ENCODE results near the gene CA6. TPM values are rescaled to one million over a fixed set of nuclear protein-coding genes. Genes with fewer than 3 reads are reported as not detected.

Gene CA6
- total RNA-seq, 2 donors from 2014 or later: 0.78 to 2.2 TPM

- Mint-ChIP-seq H3K27ac (peak overlapping the region; percentile 71), H3K4me3 (no peak overlapping the region), H3K27me3 (no peaks in the 10 kb centered on the region), H3K36me3 (ENCODE audit: low read depth) (peaks cover 4% of the 10 kb centered on the region), H3K4me1 (peaks cover 11% of the 10 kb centered on the region), H3K9me3 (no peaks in the 10 kb centered on the region)
- no peak for ATAC-seq (replicated peaks)
Measured at GRCh38 chr1:8974551-8974950, 28.9 kb downstream of the CA6 start.

- peaks cover 6% of the 10 kb centered on the region for H3K4me1 Mint-ChIP-seq
- H3K27me3 Mint-ChIP-seq: no peaks in the 10 kb centered on the region
- ATAC-seq (replicated peaks): no peak
- no peaks in the 10 kb centered on the region for H3K36me3 Mint-ChIP-seq (ENCODE audit: low read depth)
- no peaks in the 10 kb centered on the region for H3K9me3 Mint-ChIP-seq
- H3K4me3 Mint-ChIP-seq: no peak overlapping the region
- H3K27ac Mint-ChIP-seq: no peak overlapping the region
Measured at GRCh38 chr1:8976338-8976737, 30.7 kb downstream of the CA6 start.

- Mint-ChIP-seq H3K4me3 (no peak overlapping the region), H3K4me1 (no peaks in the 10 kb centered on the region)
Measured at GRCh38 chr1:8976896-8977450, 31.3 kb downstream of the CA6 start.

GRCh38 chr1:8980656-8981055 is 35.0 kb downstream of the CA6 start:
- Mint-ChIP-seq H3K27me3 (no peaks in the 10 kb centered on the region), H3K4me3 (no peak overlapping the region), H3K4me1 (peaks cover 15% of the 10 kb centered on the region), H3K36me3 (ENCODE audit: low read depth) (no peaks in the 10 kb centered on the region), H3K9me3 (no peaks in the 10 kb centered on the region), H3K27ac (no peak overlapping the region)
- ATAC-seq (replicated peaks): no peak

More at GRCh38 chr1:8976896-8977450, 31.3 kb downstream of the CA6 start:
- no peak overlapping the region for H3K27ac Mint-ChIP-seq
- H3K9me3 Mint-ChIP-seq: no peaks in the 10 kb centered on the region
- no peaks in the 10 kb centered on the region for H3K27me3 Mint-ChIP-seq
- ATAC-seq (replicated peaks): no peak
- no peaks in the 10 kb centered on the region for H3K36me3 Mint-ChIP-seq (ENCODE audit: low read depth)

- Mint-ChIP-seq H3K27me3 (no peaks in the 10 kb centered on the region), H3K27ac (no peak overlapping the region), H3K4me1 (peaks cover 15% of the 10 kb centered on the region), H3K36me3 (ENCODE audit: low read depth) (no peaks in the 10 kb centered on the region), H3K9me3 (no peaks in the 10 kb centered on the region), H3K4me3 (no peak overlapping the region)
- no peak for ATAC-seq (replicated peaks)
Measured at GRCh38 chr1:8981169-8981568, 35.5 kb downstream of the CA6 start.

- no peak for ATAC-seq (replicated peaks)
- peaks cover 15% of the 10 kb centered on the region for H3K4me1 Mint-ChIP-seq
- no peaks in the 10 kb centered on the region for H3K36me3 Mint-ChIP-seq (ENCODE audit: low read depth)
- peak overlapping the region; percentile 67 for H3K4me3 Mint-ChIP-seq
- no peaks in the 10 kb centered on the region for H3K27me3 Mint-ChIP-seq
- peak overlapping the region; percentile 89 for H3K27ac Mint-ChIP-seq
- no peaks in the 10 kb centered on the region for H3K9me3 Mint-ChIP-seq
Measured at GRCh38 chr1:8984203-8984602, 38.5 kb downstream of the CA6 start.

- H3K36me3 Mint-ChIP-seq (ENCODE audit: low read depth): no peaks in the 10 kb centered on the region
- no peak for ATAC-seq (replicated peaks)
- no peak overlapping the region for H3K27ac Mint-ChIP-seq
- no peaks in the 10 kb centered on the region for H3K9me3 Mint-ChIP-seq
- no peak overlapping the region for H3K4me3 Mint-ChIP-seq
- peaks cover 15% of the 10 kb centered on the region for H3K4me1 Mint-ChIP-seq
- H3K27me3 Mint-ChIP-seq: no peaks in the 10 kb centered on the region
Measured at GRCh38 chr1:8984990-8985389, 39.3 kb downstream of the CA6 start.

GRCh38 chr1:8985915-8986813 is 40.5 kb downstream of the CA6 start:
- no peaks in the 10 kb centered on the region for H3K36me3 Mint-ChIP-seq (ENCODE audit: low read depth)
- H3K27me3 Mint-ChIP-seq: no peaks in the 10 kb centered on the region
- ATAC-seq (replicated peaks): no peak
- peak overlapping the region; percentile 83 for H3K27ac Mint-ChIP-seq
- H3K9me3 Mint-ChIP-seq: no peaks in the 10 kb centered on the region
- H3K4me1 Mint-ChIP-seq: peaks cover 15% of the 10 kb centered on the region
- H3K4me3 Mint-ChIP-seq: peak overlapping the region; percentile 61

GRCh38 chr1:8986814-8987190 is 41.1 kb downstream of the CA6 start:
- Mint-ChIP-seq H3K9me3 (no peaks in the 10 kb centered on the region), H3K4me1 (peaks cover 15% of the 10 kb centered on the region), H3K4me3 (peak overlapping the region; percentile 61), H3K27ac (peak overlapping the region; percentile 83), H3K27me3 (no peaks in the 10 kb centered on the region), H3K36me3 (ENCODE audit: low read depth) (no peaks in the 10 kb centered on the region)
- no peak for ATAC-seq (replicated peaks)

- H3K36me3 Mint-ChIP-seq (ENCODE audit: low read depth): no peaks in the 10 kb centered on the region
- no peaks in the 10 kb centered on the region for H3K9me3 Mint-ChIP-seq
- ATAC-seq (replicated peaks): peak; percentile 47
- peak overlapping the region; percentile 61 for H3K4me3 Mint-ChIP-seq
- H3K27me3 Mint-ChIP-seq: no peaks in the 10 kb centered on the region
- H3K4me1 Mint-ChIP-seq: peaks cover 15% of the 10 kb centered on the region
- peak overlapping the region; percentile 71 for H3K27ac Mint-ChIP-seq
Measured at GRCh38 chr1:8987881-8988617, 42.4 kb downstream of the CA6 start.

GRCh38 chr1:8988618-8988967 is 42.9 kb downstream of the CA6 start:
- no peaks in the 10 kb centered on the region for H3K27me3 Mint-ChIP-seq
- no peak for ATAC-seq (replicated peaks)
- H3K4me3 Mint-ChIP-seq: no peak overlapping the region
- peaks cover 13% of the 10 kb centered on the region for H3K4me1 Mint-ChIP-seq
- H3K36me3 Mint-ChIP-seq (ENCODE audit: low read depth): no peaks in the 10 kb centered on the region
- no peaks in the 10 kb centered on the region for H3K9me3 Mint-ChIP-seq
- H3K27ac Mint-ChIP-seq: no peak overlapping the region

- no peak overlapping the region for H3K27ac Mint-ChIP-seq
- H3K9me3 Mint-ChIP-seq: no peaks in the 10 kb centered on the region
- no peaks in the 10 kb centered on the region for H3K36me3 Mint-ChIP-seq (ENCODE audit: low read depth)
- no peak overlapping the region for H3K4me3 Mint-ChIP-seq
- no peaks in the 10 kb centered on the region for H3K27me3 Mint-ChIP-seq
- ATAC-seq (replicated peaks): no peak
- H3K4me1 Mint-ChIP-seq: peaks cover 8% of the 10 kb centered on the region
Measured at GRCh38 chr1:8989061-8989460, 43.4 kb downstream of the CA6 start.

GRCh38 chr1:8989821-8990220 is 44.2 kb downstream of the CA6 start:
- Mint-ChIP-seq H3K27ac (no peak overlapping the region), H3K9me3 (no peaks in the 10 kb centered on the region), H3K36me3 (ENCODE audit: low read depth) (no peaks in the 10 kb centered on the region), H3K4me1 (peaks cover 4% of the 10 kb centered on the region), H3K4me3 (no peak overlapping the region), H3K27me3 (no peaks in the 10 kb centered on the region)
- peak; percentile 68 for ATAC-seq (replicated peaks)

- no peaks in the 10 kb centered on the region for H3K9me3 Mint-ChIP-seq
- no peak for ATAC-seq (replicated peaks)
- no peaks in the 10 kb centered on the region for H3K4me1 Mint-ChIP-seq
- no peak overlapping the region for H3K27ac Mint-ChIP-seq
- no peak overlapping the region for H3K4me3 Mint-ChIP-seq
- no peaks in the 10 kb centered on the region for H3K27me3 Mint-ChIP-seq
- no peaks in the 10 kb centered on the region for H3K36me3 Mint-ChIP-seq (ENCODE audit: low read depth)
Measured at GRCh38 chr1:8992936-8993687, 47.4 kb downstream of the CA6 start.

All from activated T-helper 17 cell treated with anti-CD3 and anti-CD28 coated beads, Interleukin-2, amount 50 U/mL, for 72 hours (primary cell).